GM21786 (cell line): ENCODE data around the gene AKAP5.
"Not testable (repeated sequence)": the region's sequence is repeated elsewhere in the genome, so short reads cannot be mapped to it uniquely, and the experiment has no call there.

Experiments used
- ATAC-seq: cut with Tn5 transposase; IDR thresholded peaks from one replicate; pipeline ENCODE4 v1.9.1; 2021; ENCODE audit not compliant: unreplicated experiment

The AKAP5 gene

GRCh38 chr14:64502456-64502855 lies 37.2 kb downstream of the AKAP5 start:
- no peak for ATAC-seq

- ATAC-seq, result peak; percentile 1
Measured at GRCh38 chr14:64502887-64503433, 37.7 kb downstream of the AKAP5 start.

- ATAC-seq, result peak; percentile 59
Measured at GRCh38 chr14:64503434-64504309, 38.4 kb downstream of the AKAP5 start, which contains the start of gene ZBTB25. Gene ZBTB25, minus strand, starts transcription at chr14:64503838. Its CDS starts 13,305 bp downstream, at chr14:64490533.

GRCh38 chr14:64504310-64504896 lies 39.1 kb downstream of the AKAP5 start, which contains the start of gene ZBTB1:
Gene ZBTB1, plus strand, starts transcription at chr14:64504770. Its CDS starts 16,735 bp downstream, at chr14:64521505.
- peak; percentile 23 for ATAC-seq

GRCh38 chr14:64504897-64505794 lies 39.8 kb downstream of the AKAP5 start:
- peak; percentile 13 for ATAC-seq

- ATAC-seq, result no peak
Measured at GRCh38 chr14:64506721-64507120, 41.4 kb downstream of the AKAP5 start.

GRCh38 chr14:64507376-64508156 lies 42.3 kb downstream of the AKAP5 start:
- ATAC-seq, result no peak

- peak; percentile 15 for ATAC-seq
Measured at GRCh38 chr14:64508215-64508776, 43.0 kb downstream of the AKAP5 start.

- no peak for ATAC-seq
Measured at GRCh38 chr14:64509036-64509435, 43.7 kb downstream of the AKAP5 start.

GRCh38 chr14:64510825-64511671 lies 45.7 kb downstream of the AKAP5 start:
- no peak for ATAC-seq

- no peak for ATAC-seq
Measured at GRCh38 chr14:64513271-64513670, 48.0 kb downstream of the AKAP5 start.

GRCh38 chr14:64515053-64515452 lies 49.8 kb downstream of the AKAP5 start:
- no peak for ATAC-seq

GRCh38 chr14:64516969-64517368 lies 51.7 kb downstream of the AKAP5 start:
- no peak for ATAC-seq

GRCh38 chr14:64517667-64518066 lies 52.4 kb downstream of the AKAP5 start:
- ATAC-seq, result not testable (repeated sequence)

GRCh38 chr14:64518229-64518628 lies 52.9 kb downstream of the AKAP5 start:
- no peak for ATAC-seq

- no peak for ATAC-seq
Measured at GRCh38 chr14:64520699-64521098, 55.4 kb downstream of the AKAP5 start.

- ATAC-seq, result no peak
Measured at GRCh38 chr14:64522591-64523355, 57.5 kb downstream of the AKAP5 start.
